ENCODE data around the gene TOM1.

TOM1 gene

GRCh38 chr22:35325209-35325608, 25.5 kb downstream of the TOM1 start:
- DNase-seq = no peak

DNA sequence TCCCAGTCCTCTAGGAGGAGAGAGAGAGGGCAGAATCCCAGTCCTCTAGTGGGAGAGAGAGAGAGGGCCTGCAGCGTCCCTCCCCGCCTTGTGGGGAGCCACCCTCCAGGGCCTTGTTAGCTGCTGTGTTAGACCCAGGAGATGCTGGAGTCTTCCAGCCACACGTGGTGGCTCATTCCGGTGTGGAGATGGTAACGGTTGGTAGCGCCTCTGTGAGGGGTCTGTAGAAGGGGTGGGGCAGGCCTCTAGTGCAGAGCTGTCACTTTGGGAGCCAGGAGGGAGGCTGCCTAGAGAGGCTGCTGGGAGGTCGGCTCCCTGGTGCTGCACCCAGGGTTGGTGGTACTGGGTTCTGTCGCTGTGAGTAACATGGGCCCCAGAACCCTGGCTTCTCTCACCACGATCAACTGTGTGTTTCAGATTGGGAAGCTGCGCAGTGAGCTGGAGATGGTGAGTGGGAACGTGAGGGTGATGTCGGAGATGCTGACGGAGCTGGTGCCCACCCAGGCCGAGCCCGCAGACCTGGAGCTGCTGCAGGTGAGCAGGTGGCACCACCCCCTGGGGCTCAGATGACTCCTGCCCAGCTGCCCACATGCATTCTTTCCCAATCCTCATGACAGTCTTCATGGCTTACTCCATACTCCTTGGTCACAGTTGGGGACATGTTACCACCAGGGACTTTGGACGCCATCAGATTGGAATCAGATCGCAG, 27.3 kb downstream of the TOM1 start:
- no peak for DNase-seq

DNA sequence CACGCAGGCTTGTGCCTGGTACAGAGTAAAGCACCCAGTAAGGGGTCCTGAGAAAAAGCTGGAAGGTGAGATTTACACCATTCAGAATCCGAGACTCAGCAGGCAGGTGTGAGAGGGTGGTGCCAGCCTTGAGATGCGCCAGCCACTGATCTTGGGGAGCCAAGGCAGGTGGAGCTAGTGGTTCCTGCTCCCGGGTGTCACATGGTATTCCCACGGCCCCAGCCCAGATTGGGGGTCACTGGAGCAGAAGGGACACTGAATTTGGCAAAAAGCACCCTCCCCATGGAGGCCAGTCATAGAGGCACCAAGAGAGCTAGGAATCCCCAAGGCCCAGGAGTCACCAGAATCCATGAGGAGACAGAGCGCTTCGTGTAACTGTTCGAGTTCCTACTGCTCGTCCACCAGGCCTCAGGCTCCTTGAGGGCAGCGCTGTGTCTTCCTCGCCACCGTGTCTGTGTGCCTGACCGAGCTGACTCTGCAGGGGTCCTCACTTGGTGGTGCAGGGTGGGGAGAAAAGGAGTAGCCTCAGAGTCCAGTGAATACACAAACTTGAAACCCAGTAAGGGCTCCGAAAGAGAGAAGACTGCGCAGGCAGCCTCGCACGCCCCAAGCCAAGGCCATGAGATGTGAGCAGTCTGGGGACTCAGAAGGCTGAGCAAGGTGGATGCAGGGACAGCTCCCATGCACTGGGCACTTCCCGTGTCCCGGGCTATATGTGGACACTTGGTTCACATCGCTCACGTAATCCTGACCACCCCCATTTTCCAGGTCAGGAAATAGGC, 28.2 kb downstream of the TOM1 start:
- DNase-seq = no peak

DNA sequence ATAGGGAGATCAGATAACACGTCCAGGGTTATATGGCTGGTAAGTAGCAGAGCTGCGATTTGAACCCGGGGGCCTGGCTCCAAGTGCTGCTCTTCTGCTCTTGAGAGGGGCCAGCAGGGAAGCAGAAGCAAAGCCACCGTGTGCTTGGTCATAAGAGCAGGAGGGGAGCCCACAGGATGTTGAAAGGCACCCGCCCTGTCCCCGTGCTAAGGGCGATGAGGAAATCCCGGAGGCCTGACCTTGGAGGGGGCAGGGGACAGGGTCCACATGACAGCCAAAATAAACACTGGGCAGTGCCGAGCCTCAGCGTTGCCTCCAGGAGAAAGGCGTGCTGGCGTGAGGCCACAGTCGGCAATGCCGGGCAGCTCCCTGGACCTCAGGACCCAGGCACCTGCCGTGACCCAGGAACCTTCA, 28.8 kb downstream of the TOM1 start:
- DNase-seq = no peak

DNA sequence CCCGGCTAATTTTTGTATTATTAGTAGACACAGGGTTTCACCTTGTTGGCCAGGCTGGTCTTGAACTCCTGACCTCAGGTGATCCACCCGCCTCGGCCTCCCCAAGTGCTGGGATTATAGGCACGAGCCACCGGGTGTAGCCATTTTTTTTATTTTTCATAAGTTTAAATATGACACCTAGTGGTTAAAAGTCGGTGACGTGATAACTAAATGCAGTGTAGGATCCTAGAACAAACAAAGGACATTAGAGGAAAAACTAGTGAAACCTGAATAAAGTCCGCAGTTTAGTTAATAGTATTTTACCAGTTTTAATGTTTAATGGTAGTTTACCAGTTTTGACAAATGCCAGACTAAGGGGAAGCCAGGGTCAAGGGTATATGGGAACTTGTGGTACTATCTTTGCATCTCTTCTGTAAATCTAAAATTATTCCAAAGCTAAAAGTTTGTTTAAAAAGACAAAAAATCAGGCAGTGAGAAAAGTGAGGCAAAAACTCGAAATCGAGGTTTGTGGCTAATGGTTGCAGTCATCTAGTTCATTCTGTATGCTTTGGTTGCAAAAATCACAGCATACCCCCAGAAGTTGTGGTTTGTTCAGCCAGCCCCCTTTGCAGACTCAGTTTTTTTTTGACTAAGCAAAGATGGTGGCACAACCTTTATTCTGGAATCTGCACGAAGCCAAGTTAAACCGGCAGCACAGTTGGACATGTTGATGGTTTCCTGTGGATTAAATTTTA, 29.6 kb downstream of the TOM1 start:
- no peak for DNase-seq

GRCh38 chr22:35330258-35330861, 30.7 kb downstream of the TOM1 start:
- no peak for DNase-seq

DNA sequence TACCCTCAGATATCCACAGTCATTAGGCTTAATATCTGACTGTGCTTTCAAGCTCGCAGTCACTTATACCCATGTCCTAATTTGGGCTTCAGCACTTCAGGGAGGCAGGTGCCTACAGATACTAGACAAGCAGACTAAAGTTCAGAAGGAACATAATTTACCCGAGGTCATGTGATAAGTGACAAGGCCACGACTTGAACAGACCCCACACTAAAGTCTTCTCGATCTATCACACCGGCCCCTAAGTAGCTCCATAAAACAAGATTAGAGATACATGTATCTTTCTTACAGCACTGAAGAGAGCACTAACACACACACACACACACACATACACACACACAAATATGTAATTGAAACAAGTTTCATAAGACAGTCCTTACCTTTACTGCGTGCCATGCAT, 32.6 kb downstream of the TOM1 start:
- DNase-seq = no peak

GRCh38 chr22:35333220-35333619, 33.5 kb downstream of the TOM1 start:
- no peak for DNase-seq

- DNase-seq = no peak
These were observed 34.3 kb downstream of the TOM1 start for GRCh38 chr22:35334004-35334403.

DNA sequence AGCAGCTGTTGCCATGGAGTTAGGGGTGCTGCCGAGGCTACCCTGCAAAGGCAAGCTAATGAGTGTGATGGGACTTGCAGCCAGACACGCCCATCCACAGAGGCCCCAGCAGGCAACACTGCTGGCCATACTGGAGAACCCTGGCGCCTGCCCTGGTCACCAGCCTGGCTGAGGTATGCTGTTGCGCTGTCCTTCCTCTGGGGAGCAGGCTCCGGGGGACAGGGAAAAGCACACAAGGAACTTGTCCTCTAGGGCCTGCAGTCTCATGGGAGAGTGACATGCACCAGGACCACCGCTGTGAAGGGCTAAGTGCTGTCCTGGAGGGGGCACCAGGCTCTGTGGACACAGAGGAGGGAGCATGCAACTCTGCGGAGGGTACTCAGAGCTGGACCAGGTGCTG, 35.8 kb downstream of the TOM1 start:
- DNase-seq = no peak

- no peak for DNase-seq
These were observed 36.5 kb downstream of the TOM1 start for GRCh38 chr22:35335936-35336781.

GRCh38 chr22:35337932-35338331, 38.2 kb downstream of the TOM1 start:
- no peak for DNase-seq

DNA sequence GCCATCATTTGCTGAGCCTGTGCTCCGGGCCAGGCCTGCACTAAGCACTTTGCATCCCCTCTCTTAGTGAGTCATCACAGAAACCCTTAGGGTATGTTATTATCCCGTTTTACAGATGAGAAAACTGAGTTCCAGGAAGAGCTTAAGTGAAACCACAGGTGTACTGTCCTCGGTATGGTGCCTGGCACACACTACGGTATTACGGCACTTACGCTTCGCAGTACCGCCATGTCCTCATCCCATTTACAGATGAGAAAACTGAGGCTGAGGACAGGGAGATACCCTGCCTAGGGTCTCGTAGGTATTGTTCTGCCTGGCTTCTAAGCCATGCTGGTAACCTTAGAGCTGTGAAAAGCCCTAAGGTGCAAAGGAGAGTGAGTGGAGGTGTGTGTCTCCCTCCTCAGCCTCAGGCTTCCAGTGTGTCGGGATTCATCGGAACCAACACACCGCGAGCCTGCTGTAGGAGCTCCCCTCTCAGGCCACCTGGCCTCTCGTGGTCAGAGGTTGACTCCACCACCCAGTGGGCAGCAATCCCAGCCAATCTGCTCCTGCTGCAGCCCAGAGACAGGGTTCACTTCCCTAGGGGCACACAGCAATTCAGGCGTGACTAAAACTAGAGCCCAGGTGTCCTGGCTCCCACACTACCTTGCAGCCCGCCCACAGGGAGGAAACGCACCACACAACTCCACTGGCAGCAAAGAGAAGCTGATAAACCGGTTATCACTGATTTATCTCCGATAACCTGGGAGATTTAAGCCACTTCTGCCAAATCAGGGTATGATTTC, 41.6 kb downstream of the TOM1 start:
- DNase-seq = no peak

DNA sequence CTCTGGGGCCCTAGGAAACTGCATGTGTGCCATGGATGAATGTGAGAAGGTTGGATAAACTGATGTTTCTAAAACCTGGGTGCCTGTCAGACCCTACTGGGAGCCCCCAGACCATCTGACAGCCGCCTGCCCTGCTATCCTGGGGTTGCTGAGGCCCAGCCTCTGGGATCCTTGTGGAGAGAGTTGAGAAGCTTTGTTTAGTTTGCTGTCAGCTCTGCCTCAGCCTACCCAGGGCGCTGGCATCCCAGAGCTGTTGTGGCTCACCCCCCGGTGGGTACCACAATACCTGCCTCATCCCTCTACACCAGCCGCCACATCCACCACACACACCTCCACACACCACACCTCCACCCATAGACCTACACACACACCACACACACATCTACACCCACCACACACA, 42.7 kb downstream of the TOM1 start:
- DNase-seq = no peak

DNA sequence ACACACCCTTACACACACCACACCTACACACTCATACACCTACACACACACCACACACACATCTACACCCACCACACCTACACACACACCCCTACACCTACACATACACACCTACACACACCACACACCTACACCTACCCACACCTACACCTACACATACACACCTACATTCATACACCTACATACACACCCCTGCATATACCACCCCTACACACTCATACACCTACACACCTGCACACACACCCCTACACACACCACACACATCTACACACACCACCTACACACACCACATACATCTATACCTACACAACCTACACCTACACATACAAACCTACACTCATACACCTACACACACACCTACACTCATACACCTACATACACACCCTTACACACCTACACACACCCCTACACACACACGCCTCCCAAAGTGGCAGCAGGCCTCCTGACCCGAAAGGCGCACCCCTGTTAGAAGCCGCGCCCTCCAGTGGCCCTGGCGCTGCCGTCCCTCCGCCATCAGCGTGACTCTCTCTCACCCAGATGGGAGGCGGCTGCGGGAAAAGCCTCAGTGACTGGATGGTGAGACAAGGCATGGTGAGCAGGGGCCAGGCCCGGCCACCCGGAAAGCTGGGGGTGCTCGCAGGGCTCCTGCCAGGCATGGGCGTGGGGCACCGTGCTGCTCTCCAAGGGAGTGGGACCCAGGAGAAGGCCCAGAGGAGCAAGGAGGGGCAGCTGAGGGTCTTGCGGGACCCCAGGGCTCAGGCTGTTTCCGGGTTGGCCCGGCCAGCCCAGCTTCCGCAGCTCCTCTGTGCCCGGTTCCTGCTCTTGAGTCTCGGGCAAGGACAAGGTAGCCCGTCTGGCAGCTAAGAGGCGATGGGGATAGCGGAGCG, 44.2 kb downstream of the TOM1 start:
- DNase-seq = no peak

DNA sequence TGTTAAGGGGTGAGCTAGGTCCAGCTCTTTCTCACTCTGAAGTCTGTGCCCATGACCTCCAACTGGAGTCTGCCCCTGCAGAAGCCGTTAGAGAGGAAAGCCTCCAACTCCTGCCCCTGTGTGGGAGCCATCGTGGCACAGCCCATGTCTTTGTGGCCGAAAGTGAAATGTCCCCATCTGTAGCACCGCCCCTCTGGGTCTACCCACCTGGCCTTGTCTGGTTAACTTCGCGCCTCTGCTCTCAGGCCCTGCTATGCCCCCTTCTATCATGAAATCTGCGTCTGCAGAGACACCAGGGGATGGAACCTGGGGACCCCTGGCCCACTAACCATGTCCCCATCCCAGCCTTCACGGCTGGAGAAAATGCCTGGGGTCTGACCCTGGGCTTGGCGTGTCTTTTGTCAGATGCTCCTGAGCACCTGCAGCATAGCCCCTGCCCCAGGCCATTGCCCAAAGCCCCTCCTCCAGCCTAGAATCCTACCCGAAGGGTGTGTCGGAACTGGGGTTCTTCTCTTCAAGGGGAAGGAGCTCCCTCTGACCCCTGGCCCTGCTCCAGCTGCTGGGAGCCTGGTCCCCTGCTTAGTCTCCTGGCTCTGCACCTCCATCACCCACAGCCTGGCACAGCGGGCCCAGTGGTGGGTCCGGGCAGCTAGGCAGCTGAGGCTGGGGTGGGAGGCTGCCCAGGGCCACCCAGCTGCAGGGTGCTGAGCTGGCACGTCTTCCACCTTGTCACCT, 45.4 kb downstream of the TOM1 start:
- no peak for DNase-seq

GRCh38 chr22:35345808-35346505, 46.3 kb downstream of the TOM1 start:
- DNase-seq = no peak

GRCh38 chr22:35346596-35347220, 47.0 kb downstream of the TOM1 start:
- DNase-seq = no peak

- no peak for DNase-seq
These were observed 47.8 kb downstream of the TOM1 start for GRCh38 chr22:35347462-35347861.

Data from midbrain (tissue), 1 donor.